CD4-positive, alpha-beta memory T cell (primary cell): ENCODE measurements around the gene CTDP1. TPM values are rescaled to one million over a fixed set of nuclear protein-coding genes. Genes with fewer than 3 reads are reported as not detected.
A peak's percentile ranks its signal among the peaks of the same experiment; 100 is the strongest.
"Not testable (repeated sequence)": the region's sequence is repeated elsewhere in the genome, so short reads cannot be mapped to it uniquely, and the experiment has no call there.

ENCODE experiments used
- CTCF ChIA-PET: fragments of 350-600 bp; sonication (Branson Sonifier 250); formaldehyde crosslinking; loops from one replicate; lab custom pipeline; 2021; ENCODE audit warnings: inconsistent platforms; ENCODE audit not compliant: partially characterized antibody; lab: Charles Lee
- POLR2A ChIA-PET: fragments of 350-600 bp; sonication (Branson Sonifier 250); formaldehyde crosslinking; loops from one replicate; lab custom pipeline; 2021; ENCODE audit not compliant: partially characterized antibody; lab: Charles Lee
- DNase-seq, 5 donors: peaks; one replicate each; pipeline versions ENCODE4 v3.0.0 to v3.0.0-alpha.2; 2020 to 2022; ENCODE audit warnings: mixed read lengths in 1 of 5
- H3K27ac ChIP-seq: one replicate; pipeline ENCODE4 v1.7.0; 2013; ENCODE audit warnings: low read depth, low read length
- H3K27me3 ChIP-seq: 2 replicates; pipeline ENCODE4 v1.7.0; 2013; ENCODE audit warnings: mild to moderate bottlenecking, low read length, moderate library complexity; ENCODE audit not compliant: insufficient read depth
- H3K36me3 ChIP-seq: 2 replicates; pipeline ENCODE4 v1.7.0; 2013; ENCODE audit warnings: mild to moderate bottlenecking, low read length, moderate library complexity; ENCODE audit not compliant: insufficient read depth
- H3K4me1 ChIP-seq: 2 replicates; pipeline ENCODE4 v1.7.0; 2013; ENCODE audit warnings: mild to moderate bottlenecking, low read length, moderate library complexity; ENCODE audit not compliant: insufficient read depth
- H3K4me3 ChIP-seq, 2 donors: one replicate each; pipeline ENCODE4 v1.7.0; 2013; ENCODE audit warnings: low read length in 2 of 2, mild to moderate bottlenecking in 1 of 2
- H3K9me3 ChIP-seq, 2 donors: one replicate each; pipeline ENCODE4 v1.7.0; 2013; ENCODE audit warnings: low read length in 2 of 2, control low read depth in 1 of 2; ENCODE audit not compliant: control insufficient read depth in 1 of 2
- H3K27ac Mint-ChIP-seq, 7 donors: one replicate each; pipeline ENCODE4 v1.8.0; 2020 to 2021; ENCODE audit warnings: mixed read lengths in 7 of 7, mild to moderate bottlenecking in 6 of 7, inconsistent platforms in 3 of 7, moderate library complexity in 3 of 7
- H3K27me3 Mint-ChIP-seq, 2 donors: one replicate each; pipeline ENCODE4 v1.8.0; 2020 to 2021; ENCODE audit warnings: mixed read lengths in 2 of 2
- H3K36me3 Mint-ChIP-seq, 2 donors: one replicate each; pipeline ENCODE4 v1.8.0; 2020 to 2021; ENCODE audit warnings: mixed read lengths in 2 of 2, inconsistent platforms in 1 of 2, mild to moderate bottlenecking in 1 of 2
- H3K4me1 Mint-ChIP-seq, 4 donors: one replicate each; pipeline ENCODE4 v1.8.0; 2020 to 2021; ENCODE audit warnings: mixed read lengths in 4 of 4, mild to moderate bottlenecking in 1 of 4
- H3K4me3 Mint-ChIP-seq, 8 donors: one replicate each; pipeline ENCODE4 v1.8.0; 2020 to 2021; ENCODE audit warnings: mixed read lengths in 8 of 8, mild to moderate bottlenecking in 7 of 8, moderate library complexity in 6 of 8, inconsistent platforms in 3 of 8
- H3K9me3 Mint-ChIP-seq, 8 donors: one replicate each; pipeline ENCODE4 v1.8.0; 2020 to 2021; ENCODE audit warnings: mixed read lengths in 8 of 8, mild to moderate bottlenecking in 5 of 8, inconsistent platforms in 3 of 8, moderate library complexity in 1 of 8
- intact Hi-C: fragments of 100-400 bp; cut with micrococcal nuclease; formaldehyde crosslinking; loops from one replicate; pipeline ENCODE4 v1.15.1; 2023
- polyA plus RNA-seq, 2 donors: library from polyadenylated mRNA; unstranded; fragments of 300-500 nt; fragmentation: Illumina TruSeq; gene quantifications; one replicate each; pipeline ENCODE4 v1.2.3, GENCODE V29; 2021
- total RNA-seq, 2 experiments: library from RNA; stranded (reverse); gene quantifications; one replicate each; pipeline ENCODE4 v1.2.3, GENCODE V29; 2021

Gene CTDP1
- total and polyA plus RNA-seq, 4 experiments from 2014 or later: 8.5 to 44.5 (median 36.4) TPM

GRCh38 chr18:79690071-79690470, 10.5 kb downstream of the CTDP1 start:
- intact Hi-C loops: no loop called here
- CTCF ChIA-PET: no interaction called here
- peak overlapping the region in 1 of 8 donors; percentile 46 for H3K4me3 Mint-ChIP-seq

GRCh38 chr18:79690586-79691482, 11.2 kb downstream of the CTDP1 start:
- H3K4me1 Mint-ChIP-seq: peaks cover 32 to 53% (median 42%) of the 10 kb centered on the region in 4 donors
- H3K27me3 Mint-ChIP-seq: no peaks in the 10 kb centered on the region
- intact Hi-C loops: no loop called here
- Histone ChIP-seq H3K4me1 (peaks cover 14% of the 10 kb centered on the region), H3K27me3 (no peaks in the 10 kb centered on the region), H3K36me3 (peaks cover 13% of the 10 kb centered on the region), H3K9me3 (no peaks in the 10 kb centered on the region), H3K27ac (no peak overlapping the region), H3K4me3 (no peak overlapping the region)
- peak overlapping the region in 1 of 7 donors; percentile 72 for H3K27ac Mint-ChIP-seq
- ChIA-PET CTCF (no interaction called here), POLR2A (no interaction called here)
- peak overlapping the region in 2 of 8 donors; percentile 31 to 46 for H3K4me3 Mint-ChIP-seq
- H3K9me3 Mint-ChIP-seq: no peaks in the 10 kb centered on the region
- DNase-seq: no peak
- peaks cover 8 to 20% of the 10 kb centered on the region in 2 donors for H3K36me3 Mint-ChIP-seq

More at GRCh38 chr18:79690071-79690470, 10.5 kb downstream of the CTDP1 start:
- H3K27me3 Mint-ChIP-seq: no peaks in the 10 kb centered on the region
- Histone ChIP-seq H3K36me3 (peaks cover 5% of the 10 kb centered on the region), H3K4me1 (peaks cover 19% of the 10 kb centered on the region), H3K9me3 (no peaks in the 10 kb centered on the region), H3K27ac (no peak overlapping the region), H3K27me3 (no peaks in the 10 kb centered on the region), H3K4me3 (no peak overlapping the region)
- POLR2A ChIA-PET: no interaction called here
- H3K27ac Mint-ChIP-seq: peak overlapping the region in 3 of 7 donors; percentile 4 to 75 (median 65)
- no peak for DNase-seq
- H3K4me1 Mint-ChIP-seq: peaks cover 38 to 59% (median 48%) of the 10 kb centered on the region in 4 donors
- H3K9me3 Mint-ChIP-seq: no peaks in the 10 kb centered on the region
- peaks cover 4 to 17% of the 10 kb centered on the region in 2 donors for H3K36me3 Mint-ChIP-seq

- Histone ChIP-seq H3K36me3 (peaks cover 24% of the 10 kb centered on the region), H3K4me3 (no peak overlapping the region), H3K27ac (no peak overlapping the region), H3K9me3 (no peaks in the 10 kb centered on the region), H3K4me1 (peaks cover 10% of the 10 kb centered on the region), H3K27me3 (no peaks in the 10 kb centered on the region)
- H3K27me3 Mint-ChIP-seq: no peaks in the 10 kb centered on the region
- H3K4me3 Mint-ChIP-seq: no peak overlapping the region
- H3K36me3 Mint-ChIP-seq: peaks cover 5 to 32% of the 10 kb centered on the region in 2 donors
- peaks cover 27 to 46% (median 35%) of the 10 kb centered on the region in 4 donors for H3K4me1 Mint-ChIP-seq
- H3K9me3 Mint-ChIP-seq: no peaks in the 10 kb centered on the region
- peak overlapping the region in 2 of 7 donors; percentile 24 to 48 for H3K27ac Mint-ChIP-seq
- DNase-seq: no peak
- intact Hi-C loops: no loop called here
- ChIA-PET POLR2A (no interaction called here), CTCF (no interaction called here)
These were observed 12.5 kb downstream of the CTDP1 start for GRCh38 chr18:79692056-79692455.

GRCh38 chr18:79692886-79693285, 13.3 kb downstream of the CTDP1 start:
- Histone ChIP-seq H3K4me1 (peaks cover 10% of the 10 kb centered on the region), H3K27me3 (no peaks in the 10 kb centered on the region), H3K36me3 (peaks cover 32% of the 10 kb centered on the region), H3K9me3 (no peaks in the 10 kb centered on the region), H3K27ac (no peak overlapping the region), H3K4me3 (no peak overlapping the region)
- no peaks in the 10 kb centered on the region for H3K27me3 Mint-ChIP-seq
- ChIA-PET CTCF (no interaction called here), POLR2A (no interaction called here)
- H3K36me3 Mint-ChIP-seq: peaks cover 9 to 41% of the 10 kb centered on the region in 2 donors
- peaks cover 23 to 43% (median 33%) of the 10 kb centered on the region in 4 donors for H3K4me1 Mint-ChIP-seq
- intact Hi-C loops: no loop called here
- no peak for DNase-seq
- H3K27ac Mint-ChIP-seq: peak overlapping the region in 4 of 7 donors; percentile 27 to 60 (median 44)
- no peaks in the 10 kb centered on the region for H3K9me3 Mint-ChIP-seq
- no peak overlapping the region for H3K4me3 Mint-ChIP-seq

GRCh38 chr18:79693561-79694205, 14.1 kb downstream of the CTDP1 start:
- H3K36me3 Mint-ChIP-seq: peaks cover 17 to 49% of the 10 kb centered on the region in 2 donors

GRCh38 chr18:79694206-79694894, 14.7 kb downstream of the CTDP1 start:
- Mint-ChIP-seq H3K4me1 (peaks cover 15 to 30% (median 23%) of the 10 kb centered on the region in 4 donors), H3K36me3 (peaks cover 17 to 54% of the 10 kb centered on the region in 2 donors), H3K27ac (peak overlapping the region in 2 of 7 donors; percentile 17 to 48)
- POLR2A ChIA-PET, H3K27me3 Mint-ChIP-seq, H3K4me1 ChIP-seq, H3K4me3 Mint-ChIP-seq, intact Hi-C loops, H3K9me3 ChIP-seq, H3K27me3 ChIP-seq, H3K9me3 Mint-ChIP-seq, H3K27ac ChIP-seq, CTCF ChIA-PET, H3K4me3 ChIP-seq, DNase-seq: not testable (repeated sequence)
- H3K36me3 ChIP-seq: peaks cover 44% of the 10 kb centered on the region

More at GRCh38 chr18:79693561-79694205, 14.1 kb downstream of the CTDP1 start:
- DNase-seq: no peak
- ChIA-PET POLR2A (no interaction called here), CTCF (no interaction called here)
- Histone ChIP-seq H3K4me3 (no peak overlapping the region), H3K27me3 (no peaks in the 10 kb centered on the region), H3K4me1 (peaks cover 10% of the 10 kb centered on the region), H3K27ac (no peak overlapping the region), H3K9me3 (no peaks in the 10 kb centered on the region), H3K36me3 (peaks cover 40% of the 10 kb centered on the region)
- Mint-ChIP-seq H3K27me3 (no peaks in the 10 kb centered on the region), H3K4me1 (peaks cover 21 to 36% (median 29%) of the 10 kb centered on the region in 4 donors), H3K4me3 (no peak overlapping the region), H3K27ac (peak overlapping the region in 2 of 7 donors; percentile 17 to 48), H3K9me3 (no peaks in the 10 kb centered on the region)
- intact Hi-C loops: no loop called here

GRCh38 chr18:79694895-79695213, 15.3 kb downstream of the CTDP1 start:
- ChIA-PET CTCF (no interaction called here), POLR2A (no interaction called here)
- DNase-seq: no peak
- Mint-ChIP-seq H3K4me1 (peaks cover 13 to 25% (median 21%) of the 10 kb centered on the region in 4 donors), H3K9me3 (no peaks in the 10 kb centered on the region), H3K27me3 (no peaks in the 10 kb centered on the region), H3K27ac (peak overlapping the region in 2 of 7 donors; percentile 2 to 24), H3K4me3 (no peak overlapping the region), H3K36me3 (peaks cover 21 to 59% of the 10 kb centered on the region in 2 donors)
- Histone ChIP-seq H3K9me3 (no peaks in the 10 kb centered on the region), H3K4me3 (no peak overlapping the region), H3K4me1 (peaks cover 10% of the 10 kb centered on the region), H3K27ac (no peak overlapping the region), H3K36me3 (peaks cover 46% of the 10 kb centered on the region), H3K27me3 (no peaks in the 10 kb centered on the region)
- intact Hi-C loops: no loop called here
